Mucosa of stomach (tissue), 1 donor: ENCODE measurements around the gene SLC6A20.

Experiments used
- H3K27me3 ChIP-seq: one replicate; pipeline ENCODE4 v1.7.0; 2013; ENCODE audit warnings: mild to moderate bottlenecking, low read length; ENCODE audit not compliant: control insufficient read depth, insufficient read depth
- H3K36me3 ChIP-seq: one replicate; pipeline ENCODE4 v1.7.0; 2013; ENCODE audit warnings: low read length; ENCODE audit not compliant: control insufficient read depth, insufficient read depth
- H3K4me1 ChIP-seq: one replicate; pipeline ENCODE4 v1.7.0; 2013; ENCODE audit warnings: mild to moderate bottlenecking, low read length; ENCODE audit not compliant: control insufficient read depth, insufficient read depth
- H3K4me3 ChIP-seq: one replicate; pipeline ENCODE4 v1.7.0; 2013; ENCODE audit warnings: low read length
- H3K9ac ChIP-seq: one replicate; pipeline ENCODE4 v1.7.0; 2013; ENCODE audit warnings: mild to moderate bottlenecking, low read length, moderate library complexity
- H3K9me3 ChIP-seq: one replicate; pipeline ENCODE4 v1.7.0; 2013; ENCODE audit warnings: mild to moderate bottlenecking, low read length, moderate library complexity; ENCODE audit not compliant: control insufficient read depth
- donor health status: Pancreatic carcinoma.

SLC6A20 gene

DNA sequence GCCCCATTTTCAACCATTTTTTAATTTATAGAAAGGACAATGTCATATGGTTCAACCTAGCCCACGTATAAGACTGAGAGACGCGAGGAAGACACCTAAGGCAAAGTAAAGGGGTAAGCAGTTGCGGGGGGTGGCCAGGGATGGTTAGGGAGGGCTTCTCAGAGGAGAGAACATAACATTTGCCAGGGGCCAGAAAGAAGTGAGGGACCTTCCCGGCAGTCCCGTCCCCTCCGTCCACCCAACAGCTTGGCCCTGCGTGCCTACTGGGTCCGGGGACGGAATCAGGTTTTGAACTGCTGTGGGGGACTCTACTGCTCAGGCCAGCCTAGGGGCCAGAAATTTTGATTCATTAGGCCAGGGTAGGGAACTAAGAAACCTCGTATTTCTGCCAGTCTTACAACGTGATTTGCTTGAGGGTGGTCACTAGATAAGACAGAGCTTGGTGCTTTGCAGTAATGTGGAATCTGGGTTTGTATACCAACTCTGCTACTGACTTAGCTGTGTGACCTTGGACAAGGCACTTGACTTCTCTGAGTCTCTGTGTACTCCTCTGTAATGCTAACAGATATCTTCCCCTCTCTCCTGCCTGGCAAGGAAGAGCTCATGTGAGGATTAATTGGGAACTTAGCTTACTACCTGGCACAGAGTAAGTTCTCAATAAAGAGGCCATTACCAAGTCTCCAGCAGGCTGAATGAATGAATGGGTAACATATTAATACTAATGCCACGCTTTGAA is 734 bp upstream of the SLC6A20 start:
- H3K27me3 ChIP-seq = peaks cover 27% of the 10 kb centered on the region
- H3K9me3 ChIP-seq = no peaks in the 10 kb centered on the region
- peak overlapping the region; percentile 56 for H3K9ac ChIP-seq
- H3K36me3 ChIP-seq = no peaks in the 10 kb centered on the region
- H3K4me3 ChIP-seq = no peak overlapping the region
- H3K4me1 ChIP-seq = peaks cover 22% of the 10 kb centered on the region

DNA sequence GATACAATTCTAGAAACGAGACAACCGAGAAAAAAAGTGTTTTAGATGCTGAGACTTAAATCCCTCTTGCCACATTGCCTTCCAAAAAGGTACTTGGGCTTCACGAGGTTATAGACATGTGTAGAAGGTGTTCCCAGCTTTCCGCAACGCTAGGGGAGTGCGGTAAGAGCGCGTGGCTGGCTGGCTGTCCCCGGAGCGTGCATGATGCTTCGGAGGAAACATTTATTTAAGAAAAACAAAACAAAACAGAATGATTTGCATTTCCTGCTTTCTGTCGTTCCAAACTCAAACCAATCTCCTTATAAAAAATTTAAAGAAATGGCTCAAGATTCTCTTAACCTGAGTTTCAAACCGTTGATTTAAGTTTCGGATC is 841 bp downstream of the SLC6A20 start:
- no peaks in the 10 kb centered on the region for H3K36me3 ChIP-seq
- no peaks in the 10 kb centered on the region for H3K9me3 ChIP-seq
- peaks cover 20% of the 10 kb centered on the region for H3K4me1 ChIP-seq
- H3K9ac ChIP-seq = peak overlapping the region; percentile 56
- H3K4me3 ChIP-seq = peak overlapping the region; percentile 25
- peaks cover 27% of the 10 kb centered on the region for H3K27me3 ChIP-seq

GRCh38 chr3:45794660-45795059 is 1.7 kb downstream of the SLC6A20 start:
- peaks cover 17% of the 10 kb centered on the region for H3K4me1 ChIP-seq
- H3K9me3 ChIP-seq = no peaks in the 10 kb centered on the region
- no peak overlapping the region for H3K9ac ChIP-seq
- no peaks in the 10 kb centered on the region for H3K36me3 ChIP-seq
- no peak overlapping the region for H3K4me3 ChIP-seq
- H3K27me3 ChIP-seq = peaks cover 27% of the 10 kb centered on the region

- H3K27me3 ChIP-seq = peaks cover 27% of the 10 kb centered on the region
- H3K36me3 ChIP-seq = no peaks in the 10 kb centered on the region
- no peak overlapping the region for H3K4me3 ChIP-seq
These were observed 2.2 kb downstream of the SLC6A20 start for GRCh38 chr3:45794177-45794560.

DNA sequence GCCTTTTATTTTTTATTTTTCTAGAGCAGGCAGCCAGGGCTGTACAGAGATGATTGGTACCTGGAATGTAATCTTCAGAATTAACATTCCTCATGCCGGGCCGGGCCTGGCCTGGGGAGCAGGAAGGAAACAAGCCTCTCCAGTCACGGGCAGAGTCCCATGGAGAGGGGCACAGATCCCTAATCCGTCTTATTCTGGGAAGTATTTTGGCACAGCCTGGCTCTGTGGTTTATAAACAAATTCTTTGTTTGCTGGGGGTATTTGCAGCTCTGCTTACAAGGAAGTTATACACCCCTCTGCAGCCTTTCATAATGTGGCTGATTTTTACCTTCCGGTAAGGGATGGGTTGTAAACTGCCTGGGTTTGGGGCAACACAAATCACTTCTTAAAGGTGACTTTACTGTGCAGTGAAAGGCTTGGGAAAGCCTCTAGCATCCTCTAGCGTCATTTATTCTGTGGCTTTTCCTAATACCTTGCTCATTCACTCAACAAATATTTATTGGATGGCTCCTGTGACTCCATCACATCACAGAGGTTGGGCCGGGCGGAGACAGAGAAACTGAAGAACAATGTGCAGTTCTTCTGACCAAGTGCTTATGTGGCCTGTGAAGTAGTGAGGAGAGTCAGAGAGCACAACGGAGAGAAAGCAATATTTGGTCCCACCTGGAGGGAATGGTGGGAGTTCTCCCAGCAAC is 2.7 kb downstream of the SLC6A20 start:
- Histone ChIP-seq H3K4me3 (no peak overlapping the region), H3K4me1 (peaks cover 17% of the 10 kb centered on the region), H3K9me3 (no peaks in the 10 kb centered on the region), H3K36me3 (no peaks in the 10 kb centered on the region), H3K27me3 (peaks cover 27% of the 10 kb centered on the region), H3K9ac (no peak overlapping the region)

More at GRCh38 chr3:45794177-45794560, 2.2 kb downstream of the SLC6A20 start:
- Histone ChIP-seq H3K4me1 (peaks cover 17% of the 10 kb centered on the region), H3K9ac (no peak overlapping the region), H3K9me3 (no peaks in the 10 kb centered on the region)

GRCh38 chr3:45792516-45793172 is 3.7 kb downstream of the SLC6A20 start:
- Histone ChIP-seq H3K9me3 (no peaks in the 10 kb centered on the region), H3K36me3 (no peaks in the 10 kb centered on the region), H3K9ac (no peak overlapping the region), H3K4me1 (peaks cover 17% of the 10 kb centered on the region), H3K27me3 (peaks cover 27% of the 10 kb centered on the region), H3K4me3 (no peak overlapping the region)

GRCh38 chr3:45792036-45792435 is 4.3 kb downstream of the SLC6A20 start:
- peaks cover 24% of the 10 kb centered on the region for H3K27me3 ChIP-seq
- H3K9ac ChIP-seq = no peak overlapping the region
- H3K36me3 ChIP-seq = no peaks in the 10 kb centered on the region
- peaks cover 16% of the 10 kb centered on the region for H3K4me1 ChIP-seq
- no peaks in the 10 kb centered on the region for H3K9me3 ChIP-seq
- H3K4me3 ChIP-seq = no peak overlapping the region

GRCh38 chr3:45790596-45790995 is 5.7 kb downstream of the SLC6A20 start:
- H3K36me3 ChIP-seq = no peaks in the 10 kb centered on the region
- H3K9me3 ChIP-seq = no peaks in the 10 kb centered on the region
- no peak overlapping the region for H3K4me3 ChIP-seq
- peaks cover 10% of the 10 kb centered on the region for H3K27me3 ChIP-seq
- H3K9ac ChIP-seq = no peak overlapping the region
- H3K4me1 ChIP-seq = peaks cover 6% of the 10 kb centered on the region

DNA sequence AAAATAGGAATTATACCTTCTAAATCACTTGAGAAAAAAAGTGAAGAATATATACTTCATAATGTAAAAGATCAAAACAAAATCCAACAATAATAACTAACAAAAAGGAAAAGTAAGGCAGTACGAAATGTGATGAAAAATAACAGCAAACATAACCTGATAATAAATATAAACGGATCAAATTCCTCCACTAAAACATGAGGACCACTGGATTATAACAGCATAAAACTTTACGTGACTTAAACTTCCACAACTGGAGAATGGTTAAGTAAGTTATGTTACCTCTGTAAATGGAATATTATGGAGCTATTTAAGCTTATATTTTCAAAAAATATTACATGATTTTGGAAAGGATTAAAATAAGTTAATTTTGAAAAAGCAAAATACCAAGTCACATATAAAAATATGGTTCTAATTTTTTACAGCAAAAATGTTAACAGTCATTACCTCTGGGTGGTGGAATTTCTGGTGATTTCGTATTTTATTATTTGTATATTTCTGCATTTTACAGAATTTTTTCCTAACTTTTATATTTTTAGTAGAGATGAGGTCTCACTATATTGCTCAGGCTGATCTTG is 7.0 kb downstream of the SLC6A20 start:
- Histone ChIP-seq H3K27me3 (peaks cover under 1% of the 10 kb centered on the region), H3K36me3 (no peaks in the 10 kb centered on the region), H3K9ac (no peak overlapping the region), H3K4me1 (peaks cover 6% of the 10 kb centered on the region), H3K4me3 (no peak overlapping the region), H3K9me3 (no peaks in the 10 kb centered on the region)

GRCh38 chr3:45787551-45787950 is 8.8 kb downstream of the SLC6A20 start:
- no peak overlapping the region for H3K9ac ChIP-seq
- H3K4me3 ChIP-seq = no peak overlapping the region
- no peaks in the 10 kb centered on the region for H3K4me1 ChIP-seq
- H3K36me3 ChIP-seq = no peaks in the 10 kb centered on the region
- H3K9me3 ChIP-seq = no peaks in the 10 kb centered on the region
- no peaks in the 10 kb centered on the region for H3K27me3 ChIP-seq

DNA sequence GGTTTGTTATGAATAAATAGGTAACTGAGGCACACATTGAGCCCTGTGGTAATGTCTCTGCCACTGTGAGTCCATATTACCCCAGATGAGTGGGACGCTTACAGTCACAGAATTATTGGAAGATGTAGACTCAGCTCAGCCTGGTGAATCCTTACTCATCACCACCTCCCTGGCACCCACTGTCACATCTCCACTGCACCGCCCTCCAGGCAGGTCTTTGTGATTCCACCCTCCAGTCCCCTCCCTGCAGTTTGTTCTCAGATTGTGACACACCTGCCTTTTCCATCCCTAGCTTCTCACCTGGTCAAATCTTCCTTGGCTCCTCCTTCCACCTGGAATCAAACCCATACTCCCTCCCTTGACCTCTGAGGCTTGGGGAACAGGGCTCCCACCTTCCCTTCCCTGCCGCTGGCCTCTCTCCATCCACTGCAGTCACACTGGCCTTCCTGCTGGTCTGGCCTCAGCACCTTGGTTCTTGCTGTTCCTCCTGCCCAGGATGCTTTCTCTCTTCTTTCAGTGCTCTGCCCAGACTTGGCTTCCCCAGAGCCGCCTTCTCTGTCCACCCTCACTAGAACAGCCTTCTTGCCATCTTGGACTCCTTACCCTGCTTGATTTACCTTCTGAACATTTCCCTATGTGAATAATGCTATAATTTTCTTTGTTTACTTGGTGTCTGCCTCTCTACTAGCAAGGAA is 9.4 kb downstream of the SLC6A20 start:
- H3K4me1 ChIP-seq = no peaks in the 10 kb centered on the region

More for the DNA sequence above, 9.4 kb downstream of the SLC6A20 start:
- Histone ChIP-seq H3K4me3 (no peak overlapping the region), H3K9me3 (no peaks in the 10 kb centered on the region), H3K36me3 (no peaks in the 10 kb centered on the region), H3K27me3 (no peaks in the 10 kb centered on the region), H3K9ac (no peak overlapping the region)
